GM19023 (cell line): ENCODE data around the gene GDPD5.
A peak's percentile ranks its signal among the peaks of the same experiment; 100 is the strongest.

Experiments
- ATAC-seq: cut with Tn5 transposase; IDR thresholded peaks from one replicate; pipeline ENCODE4 v1.9.1; 2021; ENCODE audit warnings: mild to moderate bottlenecking, moderate library complexity; ENCODE audit not compliant: unreplicated experiment

Gene GDPD5

DNA sequence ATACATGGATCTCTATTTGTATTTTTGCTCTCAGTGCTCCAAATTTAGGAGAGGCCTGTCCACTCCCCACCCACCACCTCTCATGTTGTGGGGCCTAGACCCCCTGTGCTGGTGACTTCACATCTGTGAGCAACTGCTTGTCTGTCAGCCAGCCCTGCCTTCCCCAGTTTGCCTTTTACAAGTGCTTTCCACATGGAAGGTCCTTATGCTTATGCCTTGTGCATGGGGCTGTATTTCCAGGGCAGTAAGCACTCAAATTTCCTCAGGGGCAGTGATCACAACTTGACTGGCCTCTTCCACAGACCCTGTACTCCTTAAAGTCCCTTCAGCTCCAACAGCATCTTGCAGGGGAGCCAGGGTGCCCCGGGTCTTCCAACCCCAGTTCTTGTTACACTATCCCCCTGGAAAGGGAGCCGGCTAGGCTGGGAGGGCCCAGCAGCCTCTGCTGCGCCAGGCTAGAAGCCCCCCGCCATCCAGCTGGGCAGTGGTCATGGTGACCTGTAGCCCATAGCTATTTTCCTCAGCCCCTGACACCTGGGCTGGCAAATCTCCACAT, 29.9 kb downstream of the GDPD5 start:
- no peak for ATAC-seq

DNA sequence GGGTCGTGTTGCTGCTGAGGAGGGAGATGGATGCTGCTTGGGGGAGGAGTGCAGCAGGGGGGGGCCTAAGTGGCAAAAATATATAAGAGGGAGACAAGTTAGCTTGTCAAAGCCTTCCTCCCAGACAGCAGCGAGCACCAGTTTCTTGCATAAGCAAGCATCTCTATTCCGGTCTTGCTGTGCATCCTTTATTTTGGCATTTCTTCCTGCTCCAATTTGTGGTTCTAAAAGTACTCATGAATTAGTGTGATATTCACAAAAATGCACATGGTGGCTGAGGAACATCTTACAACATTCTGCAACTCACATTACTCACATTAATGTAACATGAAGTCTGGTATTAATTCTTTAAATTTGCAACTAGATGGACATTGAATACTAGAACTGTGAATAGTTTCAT, 32.1 kb downstream of the GDPD5 start:
- ATAC-seq: no peak

DNA sequence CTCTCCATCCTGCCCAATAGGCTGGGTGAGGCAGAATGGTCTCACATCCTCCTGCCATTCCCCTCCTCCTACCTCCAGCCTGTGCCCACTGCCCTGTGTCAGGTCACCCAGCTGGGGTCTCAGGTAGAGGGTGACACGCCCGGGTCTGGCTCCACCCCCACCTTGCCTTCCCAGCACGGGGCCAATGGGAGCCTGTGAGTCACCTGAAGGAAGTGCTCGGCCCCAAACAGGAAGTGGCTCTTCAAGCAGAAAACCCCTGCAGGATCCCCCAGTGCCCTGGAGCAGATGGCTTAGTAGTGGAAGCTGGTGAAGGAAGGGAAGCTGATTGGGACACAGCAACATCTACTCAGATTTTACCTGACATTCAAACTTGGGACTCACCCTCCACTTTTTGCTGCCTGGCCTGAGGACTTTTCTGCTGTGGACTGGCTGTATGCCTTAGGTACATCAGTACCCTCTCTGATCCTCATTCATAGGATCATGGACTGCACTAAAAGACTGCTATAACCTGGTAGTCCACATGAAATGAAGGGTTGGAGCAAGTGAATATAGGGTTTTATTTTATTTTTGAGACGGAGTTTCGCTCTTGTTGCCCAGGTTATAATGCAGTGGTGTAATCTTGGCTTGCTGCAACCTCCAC, 33.4 kb downstream of the GDPD5 start:
- peak; percentile 58 for ATAC-seq

DNA sequence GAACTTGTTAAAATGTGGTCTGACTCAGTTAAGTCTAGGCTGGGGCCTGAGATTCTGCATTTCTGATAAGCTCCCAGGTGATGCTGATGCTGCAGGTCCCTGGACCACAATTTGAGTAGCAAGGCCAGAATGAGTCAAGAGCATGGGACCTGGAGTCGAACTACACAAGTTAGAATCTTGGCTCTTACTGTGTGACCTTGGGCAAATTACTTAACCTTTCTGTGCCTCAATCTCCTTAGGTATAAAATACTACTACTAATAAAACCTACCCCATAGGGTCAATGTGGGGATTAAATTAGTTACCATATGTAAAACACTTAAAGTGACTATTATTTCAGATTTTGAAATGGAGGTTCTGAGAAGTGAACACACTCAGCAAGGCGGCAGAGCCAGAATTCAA, 34.3 kb downstream of the GDPD5 start:
- no peak for ATAC-seq

DNA sequence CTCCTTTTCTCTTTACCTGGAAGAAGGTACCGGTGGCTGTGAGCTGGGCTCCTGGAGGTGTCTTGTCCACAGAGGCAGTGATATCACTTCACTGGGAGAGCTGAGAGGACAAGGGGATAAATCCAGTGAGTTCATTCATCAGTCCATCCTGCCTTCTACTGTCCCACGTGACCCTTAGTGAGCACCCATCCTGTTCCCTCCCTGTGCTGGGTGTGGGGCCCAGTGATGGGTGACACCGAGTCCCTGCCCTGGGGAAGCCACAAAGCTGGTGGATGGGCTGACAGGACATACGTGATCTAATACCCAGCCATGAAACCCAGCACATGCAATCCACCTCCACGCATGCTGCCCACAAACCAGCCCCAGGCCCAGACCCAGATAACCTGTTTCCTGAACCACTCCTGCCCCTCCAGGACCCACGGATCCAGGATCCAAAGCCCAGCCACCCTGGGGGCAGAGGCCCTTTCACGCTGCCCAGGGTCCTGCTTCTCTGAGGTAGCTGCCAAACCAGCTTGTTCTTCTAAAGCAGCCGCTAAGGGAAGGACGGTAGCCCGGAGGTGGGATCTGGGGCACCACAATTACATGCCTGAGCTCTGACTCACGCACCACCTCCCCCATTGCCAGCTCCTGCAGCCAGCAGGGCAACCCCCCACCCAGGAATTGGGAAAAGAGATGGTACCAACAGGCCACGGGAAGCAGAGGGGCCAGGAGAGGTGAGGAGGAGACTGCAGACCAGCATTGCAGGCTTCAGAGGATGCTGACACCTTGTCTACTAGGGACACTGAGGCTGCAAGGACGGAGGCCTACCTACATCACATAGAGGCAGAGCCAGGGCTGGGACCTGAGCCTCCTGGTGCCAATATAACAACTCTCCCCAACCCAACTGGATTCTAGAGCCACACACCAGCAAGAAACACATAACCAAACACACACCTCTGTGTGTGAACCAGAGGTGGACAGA, 35.2 kb downstream of the GDPD5 start:
- no peak for ATAC-seq

DNA sequence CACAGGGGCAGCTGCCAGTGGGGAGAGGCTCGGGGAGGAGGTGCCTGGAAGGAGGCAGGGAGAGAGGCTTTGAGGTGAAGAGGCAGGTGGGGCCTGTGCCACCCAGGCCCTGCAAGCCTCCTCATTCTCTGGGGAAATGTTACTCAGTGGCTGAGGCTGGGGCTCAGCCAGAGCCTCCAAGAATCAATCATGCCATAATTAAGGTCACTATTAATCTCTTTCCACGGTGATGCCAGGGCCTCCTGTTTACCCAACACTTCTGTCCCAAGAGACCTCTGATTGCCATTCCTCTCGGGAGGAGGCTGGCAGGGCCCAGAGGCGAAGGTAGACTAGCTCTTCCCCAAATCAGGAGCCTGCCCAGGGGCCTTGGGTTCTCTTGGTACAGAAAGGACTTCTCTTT, 38.4 kb downstream of the GDPD5 start:
- ATAC-seq: no peak

DNA sequence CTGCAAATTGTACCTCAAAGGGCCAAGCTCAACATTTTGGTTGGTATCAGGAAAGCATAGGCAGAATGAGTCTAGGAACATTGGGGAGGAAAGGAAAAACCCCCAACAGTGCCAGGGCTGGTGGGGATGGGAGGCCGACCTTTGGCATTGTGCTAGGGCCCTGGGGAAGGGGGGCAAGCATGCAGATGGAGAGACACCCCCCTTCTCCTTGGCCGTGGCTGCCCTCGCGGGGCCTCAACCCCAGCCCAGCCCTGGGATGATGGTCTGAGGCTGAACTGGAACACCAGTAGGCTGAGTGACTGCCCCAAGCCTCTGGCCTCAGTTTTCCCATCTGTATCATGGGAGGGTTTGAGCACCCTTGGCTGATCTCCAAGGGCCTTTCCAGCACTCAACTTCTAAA, 40.0 kb downstream of the GDPD5 start:
- ATAC-seq: no peak

DNA sequence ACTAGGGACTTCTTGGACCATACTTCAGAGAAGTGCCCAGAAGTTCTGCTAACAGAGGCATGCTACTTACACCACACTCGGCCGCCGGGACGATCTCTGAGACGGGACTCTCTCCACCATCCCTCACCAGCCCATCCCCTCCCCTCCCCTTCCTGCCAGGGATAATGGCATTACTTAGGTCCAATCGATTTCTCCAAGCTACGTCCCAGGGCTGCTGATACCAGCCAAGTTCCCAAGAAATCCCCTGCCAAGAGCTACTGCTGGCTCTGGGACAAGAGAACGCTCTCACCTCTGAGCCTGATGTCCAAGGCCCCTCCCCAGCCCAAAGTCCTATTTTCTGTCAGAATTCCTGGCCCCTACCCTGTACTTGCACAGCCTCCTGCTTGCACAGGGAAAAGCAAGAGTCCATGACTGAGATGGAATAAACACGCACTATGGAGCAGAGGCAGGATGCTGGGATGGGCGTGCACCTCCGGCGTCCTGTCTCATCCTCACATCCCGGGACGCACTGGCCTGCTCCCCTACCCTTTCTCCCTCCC, 42.7 kb downstream of the GDPD5 start:
- no peak for ATAC-seq

DNA sequence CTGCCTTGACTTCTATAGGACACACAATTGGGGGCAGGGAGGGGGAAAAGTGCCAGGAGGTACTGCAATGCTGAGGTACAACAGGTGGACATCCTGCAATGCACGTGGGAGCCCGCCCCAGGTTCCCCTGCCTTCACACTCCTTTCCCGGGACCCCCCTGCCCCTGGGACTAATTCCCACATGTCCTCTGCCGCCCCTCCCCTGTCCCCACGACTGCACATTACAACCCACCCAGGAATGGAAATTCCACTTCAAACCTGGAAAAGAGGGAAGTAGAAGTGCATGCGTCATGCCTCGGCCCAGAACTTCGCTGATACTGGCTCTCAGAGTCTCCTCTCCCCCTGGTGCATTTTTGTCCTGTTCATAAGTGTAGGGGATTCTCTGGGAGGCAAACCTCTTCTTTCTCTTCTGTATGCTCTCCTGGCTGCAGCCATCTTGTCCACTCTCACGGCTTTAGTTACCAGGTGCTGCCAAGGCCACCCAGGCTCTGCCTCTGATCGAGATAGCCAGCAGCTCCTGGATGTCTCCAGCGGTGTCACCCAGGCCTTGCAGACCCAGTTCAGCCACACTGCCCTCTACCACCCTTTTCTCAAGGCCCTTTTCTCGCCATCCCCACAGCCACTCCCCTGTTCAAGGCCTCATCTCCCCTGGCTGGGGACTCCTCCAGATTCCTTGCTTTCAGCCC, 43.7 kb downstream of the GDPD5 start:
- no peak for ATAC-seq

DNA sequence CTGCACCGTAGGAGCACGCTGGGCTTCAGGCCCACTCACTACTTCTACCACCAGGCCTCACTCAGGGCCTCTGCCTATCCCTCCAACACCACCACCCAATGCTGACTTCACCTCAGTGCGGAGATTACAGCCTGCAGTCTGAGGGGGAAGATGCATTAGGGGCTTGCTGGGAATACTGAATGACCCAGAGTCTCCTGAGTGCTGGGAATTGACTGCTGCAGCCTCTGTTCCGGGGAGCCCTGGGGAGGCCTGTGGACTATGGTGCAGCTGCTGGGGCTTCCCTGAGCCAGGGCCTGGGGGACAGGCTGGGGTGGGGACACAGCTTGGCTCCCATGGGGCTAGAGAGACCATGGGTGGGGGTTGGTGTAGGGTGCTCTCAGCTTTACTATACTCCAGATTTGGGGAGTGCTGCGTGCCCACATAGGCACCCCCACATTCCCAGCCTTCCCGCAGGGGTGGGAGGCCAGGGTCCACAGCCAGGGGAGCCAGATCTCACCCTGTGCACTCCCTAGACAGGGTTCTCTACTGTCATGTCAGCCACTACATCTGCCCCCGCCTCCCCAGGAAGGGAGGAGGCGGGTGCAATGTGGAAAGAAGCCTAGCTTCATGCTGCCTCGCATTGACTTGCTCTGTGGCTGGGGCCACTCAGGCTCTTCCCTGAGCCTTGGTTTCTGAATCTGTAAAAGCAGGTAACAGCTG, 44.4 kb downstream of the GDPD5 start:
- ATAC-seq: no peak

DNA sequence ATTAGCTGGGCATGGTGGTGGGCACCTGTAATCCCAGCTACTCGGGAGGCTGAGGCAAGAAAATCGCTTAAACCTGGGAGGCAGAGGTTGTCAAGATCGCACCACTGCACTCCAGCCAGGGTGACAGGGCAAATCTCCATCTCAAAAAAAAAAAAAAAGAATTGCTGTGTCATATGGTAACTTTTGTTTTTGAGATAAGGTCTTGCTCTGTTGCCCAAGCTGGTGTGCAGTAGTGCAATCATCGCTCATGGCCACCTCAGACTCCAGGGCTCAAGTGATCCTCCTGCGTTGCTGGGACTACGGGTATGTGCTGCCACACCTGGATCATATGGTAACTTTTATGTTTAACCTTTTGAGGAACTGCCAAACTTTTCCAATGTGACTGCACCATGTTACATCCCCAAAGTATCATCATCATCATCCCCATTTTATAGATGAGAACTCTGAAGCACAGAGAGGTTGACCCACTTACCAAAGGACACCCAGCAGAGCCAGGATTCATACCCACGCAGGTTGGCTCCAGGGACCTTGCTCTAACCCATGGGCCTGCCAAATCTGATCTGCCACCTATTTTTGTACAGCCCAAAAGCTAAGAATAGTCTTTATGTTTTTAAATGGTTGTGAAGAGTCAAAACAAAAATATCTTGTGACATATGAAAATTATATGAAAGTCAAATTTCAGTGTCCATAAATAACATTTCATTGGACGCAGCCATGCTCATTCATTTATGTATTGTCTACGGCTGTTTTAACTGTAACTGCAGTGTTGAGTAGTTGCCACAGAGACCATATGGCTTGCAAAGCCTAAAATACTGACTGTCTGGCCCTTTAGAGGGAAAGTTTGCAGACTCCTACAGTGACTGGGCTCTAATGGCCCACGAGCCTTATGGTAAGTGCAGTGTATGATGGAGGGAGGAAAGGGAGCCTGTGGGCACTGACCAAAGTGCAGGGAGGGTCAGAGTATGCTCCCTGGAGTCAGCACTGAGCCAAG, 45.3 kb downstream of the GDPD5 start:
- no peak for ATAC-seq

DNA sequence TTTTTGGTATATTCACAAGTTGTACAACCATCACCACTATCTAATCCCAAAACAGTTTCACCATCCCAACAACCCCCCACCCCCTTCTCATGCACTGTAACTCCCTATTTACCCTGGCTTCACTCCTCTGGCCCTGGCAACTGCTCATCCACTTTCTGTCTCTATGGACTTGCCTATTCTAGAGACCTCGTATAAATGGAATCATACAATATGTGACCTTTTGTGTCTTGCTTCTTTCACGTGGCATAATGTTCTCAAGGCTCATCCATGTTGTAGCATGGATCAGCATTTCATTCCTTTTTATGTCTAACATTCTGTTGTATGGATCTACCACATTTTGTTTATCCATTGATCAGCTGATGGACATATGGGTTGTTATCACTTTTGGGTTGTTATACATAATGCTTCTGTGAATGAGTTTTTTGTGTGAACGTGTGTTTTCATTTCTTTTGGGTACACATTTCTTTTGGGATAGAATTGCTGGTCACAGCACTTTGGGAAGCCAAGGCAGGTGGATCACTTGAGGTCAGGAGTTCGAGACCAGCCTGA, 46.1 kb downstream of the GDPD5 start:
- no peak for ATAC-seq

DNA sequence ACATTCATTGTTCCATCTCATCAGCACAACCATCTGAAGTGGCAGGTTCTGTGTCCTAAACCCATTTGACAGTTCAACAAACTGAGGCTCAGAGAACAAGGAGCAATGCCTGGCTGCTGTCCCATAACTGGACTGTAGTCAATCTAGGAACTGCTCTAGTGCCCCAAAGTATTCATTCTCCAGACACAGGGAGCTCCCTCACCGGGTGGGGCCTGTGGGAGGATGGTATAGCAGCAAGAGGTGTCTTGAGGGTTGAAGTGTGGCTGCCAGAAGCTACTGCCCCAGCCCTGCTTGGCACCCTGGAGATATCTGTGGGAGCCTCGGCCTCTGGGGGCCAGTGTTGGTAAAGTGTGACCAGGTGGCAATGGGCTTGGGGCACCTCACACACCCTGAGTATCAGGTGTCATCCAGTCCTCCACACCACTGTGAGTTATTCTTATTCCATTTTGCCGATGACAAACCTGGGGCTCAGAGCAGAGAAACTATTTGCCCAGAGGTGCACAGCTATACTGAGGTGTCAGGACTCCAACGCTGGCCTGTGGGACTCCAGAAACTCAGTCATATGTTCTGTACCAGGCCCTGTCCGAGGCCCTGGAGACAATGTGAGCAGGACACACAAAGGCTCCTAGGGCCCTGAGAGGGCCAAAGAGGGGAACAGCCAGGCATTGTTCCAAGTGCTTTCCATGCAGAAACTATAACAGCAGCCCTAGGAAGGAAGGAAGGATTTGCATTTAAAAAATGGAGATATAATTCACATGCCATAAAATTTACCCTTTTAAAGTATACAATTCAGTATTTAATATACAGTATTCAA, 46.8 kb downstream of the GDPD5 start:
- ATAC-seq: no peak

DNA sequence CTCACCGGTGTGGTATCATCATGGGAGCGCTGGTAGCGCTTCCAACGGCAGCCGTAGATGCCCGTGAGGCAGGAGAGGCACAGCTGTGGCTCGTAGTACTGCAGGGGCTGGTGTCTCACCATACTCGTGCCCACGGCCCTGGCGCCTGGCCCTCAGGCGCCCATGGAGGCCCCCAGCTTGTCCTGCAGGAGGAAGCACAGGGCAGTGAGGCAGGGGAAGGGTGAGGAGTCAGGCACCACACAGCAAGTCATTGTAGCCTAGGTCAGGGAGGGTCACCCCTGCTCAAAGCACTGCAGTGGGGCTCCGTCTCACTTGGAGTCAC, 48.2 kb downstream of the GDPD5 start:
- no peak for ATAC-seq

DNA sequence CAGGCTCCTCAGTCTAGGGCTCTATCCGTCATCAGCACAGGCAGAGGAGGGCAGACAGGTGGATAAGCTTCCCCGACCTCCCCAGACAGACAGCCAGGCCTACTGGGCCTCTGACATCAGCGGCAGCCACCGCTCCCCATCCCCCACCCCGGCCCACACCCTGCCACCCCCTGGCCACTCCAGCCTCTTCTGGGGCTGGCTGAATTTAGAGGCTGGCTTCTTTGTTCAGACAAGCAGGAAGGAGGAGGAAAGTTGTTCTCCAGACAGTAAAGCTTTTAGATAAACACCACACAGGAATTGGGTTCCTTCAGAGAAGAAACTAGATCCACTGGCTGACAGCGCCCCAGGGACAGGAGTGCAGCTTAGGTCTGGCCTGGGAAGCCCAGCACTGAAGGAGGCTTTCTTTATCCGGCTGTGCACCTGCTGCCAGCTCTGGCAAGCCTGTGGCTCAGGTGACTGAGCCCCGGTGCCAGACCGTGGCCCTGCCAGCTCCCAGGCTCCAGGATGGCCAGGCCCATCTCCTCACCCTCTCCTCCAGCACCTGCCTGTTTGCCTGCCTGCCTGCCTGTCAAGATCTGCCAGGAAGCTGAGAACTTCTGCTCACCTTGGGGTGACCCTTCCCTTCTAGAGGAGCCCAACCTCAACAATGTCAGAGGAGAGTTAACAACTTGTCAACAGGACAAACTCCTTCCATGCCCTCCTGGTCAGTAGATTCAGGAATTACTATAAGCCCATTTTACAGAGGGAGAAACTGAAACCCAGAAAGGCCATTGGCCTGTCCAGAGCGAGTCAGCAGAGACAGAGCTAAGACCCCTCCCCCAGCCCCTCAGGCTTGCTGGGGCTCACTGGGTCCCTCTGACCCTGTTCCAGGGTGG, 48.8 kb downstream of the GDPD5 start:
- ATAC-seq: no peak

DNA sequence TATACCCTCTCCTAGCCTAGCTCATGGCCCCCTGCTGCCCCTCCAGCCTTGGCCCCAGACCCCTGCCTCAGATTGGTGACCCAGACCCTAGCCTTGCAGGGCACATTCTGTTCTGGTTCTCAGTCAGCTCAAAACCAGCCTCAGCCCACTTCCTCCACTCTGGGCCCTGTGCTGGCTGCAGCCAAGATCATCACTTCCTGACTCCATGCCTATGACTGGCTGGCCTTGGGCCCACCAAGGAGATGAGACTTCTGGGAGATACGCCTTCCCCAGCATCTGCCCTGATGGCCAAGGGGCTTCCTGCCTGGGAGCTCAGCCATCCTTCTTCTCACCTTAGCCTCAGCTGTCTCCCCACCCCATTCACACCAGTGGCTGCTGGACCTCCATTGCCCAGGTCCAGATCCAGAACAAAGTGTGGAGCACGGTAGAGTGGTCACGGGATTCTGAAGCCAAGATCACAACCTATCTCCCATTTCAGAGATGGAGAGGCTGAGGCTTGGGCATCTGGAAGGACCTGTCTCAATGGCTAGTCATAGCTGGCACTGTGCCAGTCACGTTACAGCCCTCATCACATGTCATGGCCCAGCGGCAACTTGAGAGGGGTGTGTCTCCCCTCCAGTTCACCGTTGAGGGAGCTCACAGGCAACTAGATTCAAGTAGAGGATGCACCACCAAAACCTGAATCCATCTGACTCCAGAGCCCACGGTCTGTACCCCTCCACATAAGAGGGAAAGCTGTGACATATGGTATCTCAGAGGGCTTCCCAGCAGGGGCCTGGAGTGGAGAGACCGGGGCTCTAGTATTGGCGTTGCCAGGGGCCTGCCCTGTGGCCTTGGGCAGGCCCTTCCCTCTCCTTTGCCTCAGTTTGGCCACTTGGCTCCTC, 49.7 kb downstream of the GDPD5 start:
- no peak for ATAC-seq
